SK-N-SH (cell line): Measurements from ENCODE around the gene OGFOD3. TPM values are rescaled to one million over a fixed set of nuclear protein-coding genes. Genes with fewer than 3 reads are reported as not detected.

ENCODE experiments used
- CTCF ChIA-PET: fragments of 300-600, 350-600 bp; formaldehyde crosslinking; extraction: SDS; loops from one replicate; lab custom pipeline; 2021; lab: Yijun Ruan, JAX
- POLR2A ChIA-PET: fragments of 350-600 bp; sonication (Branson Sonifier 250); formaldehyde crosslinking; extraction: SDS; loops from one replicate; lab custom pipeline; 2020; ENCODE audit warnings: antibody characterized with exemption, inconsistent platforms; lab: Yijun Ruan, JAX
- DNase-seq: peaks from one replicate; pipeline ENCODE4 v3.0.0; 2012
- H2AFZ ChIP-seq: fragments of 200-600 bp; sonication (generic); 2 replicates; pipeline ENCODE4 v1.8.1; 2016; ENCODE audit warnings: antibody characterized with exemption, mild to moderate bottlenecking, low read depth
- H3F3A ChIP-seq: fragments of 200-600 bp; sonication (generic); replicated peaks from 2 replicates; pipeline ENCODE3; 2016; ENCODE audit warnings: antibody characterized with exemption, mild to moderate bottlenecking; ENCODE audit not compliant: insufficient read depth
- H3K27ac ChIP-seq, 2 experiments: fragments of 200-500 bp in 1 of 2; fragments of 200-600 bp in 1 of 2; sonication (Bioruptor generic) in 1 of 2; sonication (generic), shearing (Covaris generic) in 1 of 2; 2 replicates each; pipeline versions ENCODE4 v1.5.1 to v1.6.1; 2014 to 2016; ENCODE audit warnings: low read depth in 2 of 2, inconsistent platforms in 1 of 2, low read length in 1 of 2, mild to moderate bottlenecking in 1 of 2, mixed read lengths in 1 of 2
- H3K27me3 ChIP-seq: fragments of 200-600 bp; sonication (generic), shearing (Covaris generic); 2 replicates; pipeline ENCODE4 v1.6.1; 2016; ENCODE audit warnings: mixed run types; ENCODE audit not compliant: insufficient read depth
- H3K36me3 ChIP-seq, 2 experiments: fragments of 200-500 bp in 1 of 2; fragments of 200-600 bp in 1 of 2; sonication (Bioruptor generic) in 1 of 2; sonication (generic) in 1 of 2; replicated peaks in 1 of 2; 2 replicates each; pipeline versions ENCODE3 to v1.5.1; 2014 to 2016; ENCODE audit warnings: low read length in 1 of 2, mild to moderate bottlenecking in 1 of 2; ENCODE audit not compliant: insufficient read depth in 2 of 2, control insufficient read depth in 1 of 2
- H3K4me1 ChIP-seq, 2 experiments: fragments of 200-500 bp in 1 of 2; fragments of 200-600 bp in 1 of 2; sonication (Bioruptor generic) in 1 of 2; sonication (generic), shearing (Covaris generic) in 1 of 2; 2 replicates each; pipeline versions ENCODE4 v1.5.1 to v1.6.1; 2014 to 2016; ENCODE audit warnings: low read depth in 1 of 2, low read length in 1 of 2, mixed run types in 1 of 2; ENCODE audit not compliant: insufficient read depth in 2 of 2, control insufficient read depth in 1 of 2
- H3K4me2 ChIP-seq: fragments of 200-600 bp; sonication (generic), shearing (Covaris generic); 2 replicates; pipeline ENCODE4 v1.6.1; 2017; ENCODE audit warnings: mixed run types
- H3K4me3 ChIP-seq, 2 experiments: fragments of 200-500 bp in 1 of 2; fragments of 200-600 bp in 1 of 2; sonication (Bioruptor generic) in 1 of 2; sonication (generic), shearing (Covaris generic) in 1 of 2; 2 replicates each; pipeline versions ENCODE4 v1.5.1 to v1.8.1; 2014 to 2016; ENCODE audit warnings: low read depth in 2 of 2, inconsistent platforms in 1 of 2, low read length in 1 of 2, mild to moderate bottlenecking in 1 of 2, mixed read lengths in 1 of 2, moderate library complexity in 1 of 2
- H3K79me2 ChIP-seq: fragments of 200-600 bp; sonication (generic); 2 replicates; pipeline ENCODE4 v1.8.1; 2017; ENCODE audit warnings: mild to moderate bottlenecking; ENCODE audit not compliant: insufficient read depth
- H3K9ac ChIP-seq: fragments of 200-600 bp; sonication (generic); 2 replicates; pipeline ENCODE4 v1.6.1; 2017; ENCODE audit warnings: mixed run types
- H3K9me2 ChIP-seq: fragments of 200-600 bp; sonication (generic); 2 replicates; pipeline ENCODE4 v1.6.1; 2017; ENCODE audit warnings: mixed run types
- H3K9me3 ChIP-seq: fragments of 200-600 bp; sonication (generic); 2 replicates; pipeline ENCODE4 v1.6.1; 2017; ENCODE audit warnings: mixed run types, mild to moderate bottlenecking, moderate library complexity
- H4K20me1 ChIP-seq: fragments of 200-600 bp; sonication (generic); 2 replicates; pipeline ENCODE4 v1.6.1; 2017; ENCODE audit warnings: mild to moderate bottlenecking, mixed run types; ENCODE audit not compliant: insufficient read depth
- EP300 ChIP-seq, 2 experiments: IDR thresholded peaks; 2 replicates each; pipeline versions ENCODE4 v1.4.0 to v1.6.1; 2012; ENCODE audit warnings: borderline replicate concordance in 1 of 2, low read depth in 1 of 2, low read length in 1 of 2
- EZH2phosphoT487 ChIP-seq: fragments of 200-600 bp; sonication (generic); IDR thresholded peaks from 2 replicates; pipeline ENCODE4 v1.6.1; 2017; ENCODE audit warnings: low read depth, mixed run types, mild to moderate bottlenecking, antibody characterized with exemption, moderate library complexity, borderline replicate concordance
- FOSL2 ChIP-seq: IDR thresholded peaks from 2 replicates; pipeline ENCODE4 v1.4.0; 2012; ENCODE audit warnings: low read depth, mild to moderate bottlenecking, moderate library complexity, borderline replicate concordance
- FOXJ3 ChIP-seq: sonication (generic); formaldehyde crosslinking; IDR thresholded peaks from 2 replicates; pipeline ENCODE4 v1.5.1; 2020; ENCODE audit warnings: mild to moderate bottlenecking, missing genetic modification reagents
- GABPA ChIP-seq: IDR thresholded peaks from 2 replicates; pipeline ENCODE4 v1.4.0; 2012; ENCODE audit warnings: low read depth, mild to moderate bottlenecking
- GATA2 ChIP-seq: sonication (generic); formaldehyde crosslinking; IDR thresholded peaks from 2 replicates; pipeline ENCODE4 v1.5.0; 2020; ENCODE audit warnings: mild to moderate bottlenecking, missing genetic modification reagents
- IRF3 ChIP-seq: fragments of 150-350 bp; IDR thresholded peaks from 2 replicates; pipeline ENCODE4 v1.6.1; 2016; ENCODE audit warnings: mild to moderate bottlenecking, low read depth, low read length
- MAX ChIP-seq: IDR thresholded peaks from 2 replicates; pipeline ENCODE4 v1.4.0; 2012; ENCODE audit warnings: low read depth
- MEF2A ChIP-seq: IDR thresholded peaks from 2 replicates; pipeline ENCODE4 v1.4.0; 2012; ENCODE audit warnings: low read depth, borderline replicate concordance
- NFIC ChIP-seq: IDR thresholded peaks from 2 replicates; pipeline ENCODE4 v1.4.0; 2012; ENCODE audit warnings: borderline replicate concordance
- PBX3 ChIP-seq: IDR thresholded peaks from 2 replicates; pipeline ENCODE4; 2012
- RFX5 ChIP-seq: IDR thresholded peaks from 2 replicates; pipeline ENCODE4 v1.6.1; 2012; ENCODE audit warnings: mild to moderate bottlenecking, improper control_type of control experiment, low read length
- RXRA ChIP-seq: IDR thresholded peaks from 2 replicates; pipeline ENCODE4 v1.4.0; 2012; ENCODE audit warnings: low read depth, mild to moderate bottlenecking, borderline replicate concordance
- SMC3 ChIP-seq: IDR thresholded peaks from 2 replicates; pipeline ENCODE4 v1.6.1; 2012; ENCODE audit warnings: low read depth, low read length, improper control_type of control experiment
- TEAD4 ChIP-seq: IDR thresholded peaks from 2 replicates; pipeline ENCODE4 v1.4.0; 2012; ENCODE audit warnings: mild to moderate bottlenecking, borderline replicate concordance; ENCODE audit not compliant: insufficient read depth
- USF2 ChIP-seq: fragments of 150-350 bp; IDR thresholded peaks from 2 replicates; pipeline ENCODE4 v1.6.1; 2017; ENCODE audit warnings: antibody characterized with exemption, low read length, low read depth, borderline replicate concordance
- WGBS: methylation state at CpG from one replicate; pipeline ENCODE4 v1.1.6; 2017; ENCODE audit warnings: low lambda C conversion rate; 5-methylcytosine and 5-hydroxymethylcytosine counted together
- polyA plus RNA-seq, 3 experiments: library from polyadenylated mRNA; depleted of rRNA; stranded (reverse); fragments of >200 nt; gene quantifications; 2 replicates each; pipeline ENCODE4 v1.2.3, GENCODE V29; 2012
- TF ChIP-seq, protein P1 (sequence below): IDR thresholded peaks from 2 replicates; pipeline ENCODE4 v1.4.0; 2012; ENCODE audit warnings: low read depth, borderline replicate concordance

The OGFOD3 gene
- polyA plus RNA-seq, 1 of the 3 experiments (the other 2 are of a cell fraction), result 68.2 TPM

DNA sequence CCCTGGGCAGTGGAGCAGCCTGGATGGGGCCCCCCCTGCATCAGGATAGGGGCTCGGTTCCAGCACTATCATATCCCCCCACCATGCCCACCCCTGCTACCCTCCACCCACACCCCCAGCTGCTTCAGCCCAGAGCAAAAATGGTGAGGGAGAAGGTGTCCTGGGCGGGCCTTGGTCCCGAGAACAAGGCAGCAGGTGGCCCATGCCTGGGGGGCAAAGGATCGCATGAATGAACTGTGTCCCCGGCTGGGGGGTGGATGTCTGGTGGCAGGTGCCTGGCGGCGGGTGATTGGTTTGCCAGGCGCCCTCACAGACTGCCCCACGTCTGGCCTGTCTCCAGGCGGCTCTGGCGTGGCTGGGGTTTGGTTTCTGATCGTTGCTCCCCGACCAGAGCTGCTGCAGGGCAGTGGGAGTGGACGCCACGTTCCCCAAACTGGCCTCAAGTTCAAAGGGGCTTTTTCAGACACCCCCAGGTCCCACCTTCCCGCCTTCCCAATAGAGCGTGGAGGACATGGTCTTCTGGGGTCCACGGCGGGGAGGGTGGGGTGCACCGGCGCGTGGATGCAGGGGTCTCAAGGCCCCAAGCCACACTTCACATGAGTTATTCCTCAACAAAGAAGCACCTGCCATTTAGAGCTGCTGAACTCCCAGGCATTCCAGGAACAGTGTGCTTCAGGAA, 34.2 kb downstream of the OGFOD3 start:
- 0 out of 2 replicates have a peak, but pooled peaks cover 8% of the 10 kb centered on the region for H4K20me1 ChIP-seq
- peak overlapping the region; percentile 40; the same call in 1 of the 2 replicates for H3K4me2 ChIP-seq
- H3K9me2 ChIP-seq, result no peaks in the 10 kb centered on the region
- no peaks in the 10 kb centered on the region for H3K36me3 ChIP-seq
- H3K9me3 ChIP-seq, result no peaks in the 10 kb centered on the region
- POLR2A ChIA-PET, result interaction anchor here (0.6 kb wide), 1 partner anchor 145 kb away, joined by 3 read pairs; no protein-coding TSS in a partner anchor
- H3K79me2 ChIP-seq, result no peaks in the 10 kb centered on the region
- no peak overlapping the region for H3K9ac ChIP-seq
- no peak overlapping the region for H3K4me3 ChIP-seq
- WGBS, result 59% methylated on average over 15 of the region's 22 CpGs
- CTCF ChIA-PET, result interaction anchor here (0.7 to 2.6 kb wide), 15 partner anchors 8 to 148 kb away, joined by 3 to 9 read pairs (median 3); partner anchors contain the start of genes OGFOD3 and UTS2R
- peak; percentile 75 for DNase-seq
- H3K27me3 ChIP-seq, result peaks cover 16% of the 10 kb centered on the region
- peak in 1 of 2 experiments; percentile 55; a peak in 1 of 4 replicates for TF ChIP-seq EP300 (IDR thresholded peaks at IDR 0.05; ENCODE audit: borderline replicate concordance in 1 of 2, low read depth in 1 of 2, low read length in 1 of 2)
- no peak for TF ChIP-seq GABPA
- peaks cover 6% of the 10 kb centered on the region for H3F3A ChIP-seq
- peaks cover 6 to 62% of the 10 kb centered on the region in 2 experiments; a peak in 2 of 4 replicates for H3K4me1 ChIP-seq
- no peak overlapping the region for H2AFZ ChIP-seq
- H3K27ac ChIP-seq, result peak overlapping the region in 1 of 2 experiments; percentile 70; a peak in 2 of 4 replicates

GRCh38 chr17:82383411-82383810, 35.0 kb downstream of the OGFOD3 start:
- Histone ChIP-seq H3K4me3 (no peak overlapping the region), H3K4me2 (no peak overlapping the region), H4K20me1 (0 out of 2 replicates have a peak, but pooled peaks cover 8% of the 10 kb centered on the region), H3K4me1 (peaks cover 6 to 65% of the 10 kb centered on the region in 2 experiments; a peak in 2 of 4 replicates), H3K9ac (no peak overlapping the region), H3K36me3 (no peaks in the 10 kb centered on the region), H3K79me2 (no peaks in the 10 kb centered on the region), H3K27ac (peak overlapping the region in 1 of 2 experiments; percentile 70; a peak in 2 of 4 replicates), H2AFZ (no peak overlapping the region), H3K27me3 (peaks cover 24% of the 10 kb centered on the region), H3F3A (peaks cover 5% of the 10 kb centered on the region), H3K9me2 (no peaks in the 10 kb centered on the region), H3K9me3 (no peaks in the 10 kb centered on the region)
- DNase-seq, result peak; percentile 70
- 53% methylated on average over 16 of the region's 18 CpGs for WGBS
- CTCF ChIA-PET, result interaction anchor here (0.7 to 2.6 kb wide), 9 partner anchors 12 to 148 kb away, joined by 3 to 9 read pairs (median 4); partner anchors contain the start of gene UTS2R
- POLR2A ChIA-PET, result interaction anchor here (0.6 kb wide), 1 partner anchor 146 kb away, joined by 3 read pairs; no protein-coding TSS in a partner anchor
- TF ChIP-seq FOSL2, result no peak
- TF ChIP-seq, protein P1, sequence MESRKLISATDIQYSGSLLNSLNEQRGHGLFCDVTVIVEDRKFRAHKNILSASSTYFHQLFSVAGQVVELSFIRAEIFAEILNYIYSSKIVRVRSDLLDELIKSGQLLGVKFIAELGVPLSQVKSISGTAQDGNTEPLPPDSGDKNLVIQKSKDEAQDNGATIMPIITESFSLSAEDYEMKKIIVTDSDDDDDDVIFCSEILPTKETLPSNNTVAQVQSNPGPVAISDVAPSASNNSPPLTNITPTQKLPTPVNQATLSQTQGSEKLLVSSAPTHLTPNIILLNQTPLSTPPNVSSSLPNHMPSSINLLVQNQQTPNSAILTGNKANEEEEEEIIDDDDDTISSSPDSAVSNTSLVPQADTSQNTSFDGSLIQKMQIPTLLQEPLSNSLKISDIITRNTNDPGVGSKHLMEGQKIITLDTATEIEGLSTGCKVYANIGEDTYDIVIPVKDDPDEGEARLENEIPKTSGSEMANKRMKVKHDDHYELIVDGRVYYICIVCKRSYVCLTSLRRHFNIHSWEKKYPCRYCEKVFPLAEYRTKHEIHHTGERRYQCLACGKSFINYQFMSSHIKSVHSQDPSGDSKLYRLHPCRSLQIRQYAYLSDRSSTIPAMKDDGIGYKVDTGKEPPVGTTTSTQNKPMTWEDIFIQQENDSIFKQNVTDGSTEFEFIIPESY, result no peak
- no peak for TF ChIP-seq FOXJ3 (CRISPR knock-in tag)
- TF ChIP-seq TEAD4, result no peak
- TF ChIP-seq PBX3, result no peak
- no peak for TF ChIP-seq RXRA
- TF ChIP-seq EP300 (IDR thresholded peaks at IDR 0.05; ENCODE audit: borderline replicate concordance in 1 of 2, low read depth in 1 of 2, low read length in 1 of 2), result no peak
- TF ChIP-seq USF2, result no peak
- TF ChIP-seq IRF3, result no peak
- no peak for TF ChIP-seq RFX5
- no peak for TF ChIP-seq GATA2 (CRISPR knock-in tag)
- no peak for TF ChIP-seq NFIC
- TF ChIP-seq MEF2A, result no peak
- TF ChIP-seq MAX, result no peak
- no peak for TF ChIP-seq SMC3
- no peak for TF ChIP-seq EZH2phosphoT487
